HCT116 (cell line): ENCODE measurements around the gene NOXA1. TPM values are rescaled to one million over a fixed set of nuclear protein-coding genes. Genes with fewer than 3 reads are reported as not detected.

Experiments used
- ATAC-seq: fragments of 200-7000 bp; cut with Tn5 transposase; 2 replicates; pipeline ENCODE4 v1.9.1; 2020; ENCODE audit warnings: mild to moderate bottlenecking, moderate library complexity
- BruUV-seq: library from RNA; stranded (reverse); fragments of 400-500 nt; replicated peaks from 2 replicates; lab custom pipeline; 2021; lab: Mats Ljungman, UMichigan
- CTCF ChIA-PET: fragments of 300-600 bp; sonication (Branson Sonifier 250); formaldehyde crosslinking; loops from one replicate; lab custom pipeline; 2021; ENCODE audit warnings: antibody characterized with exemption; lab: Charles Lee
- POLR2A ChIA-PET: fragments of 300-600, 350-600 bp; sonication (Branson Sonifier 250); formaldehyde crosslinking; loops from one replicate; lab custom pipeline; 2021; ENCODE audit warnings: antibody characterized with exemption; lab: Charles Lee
- RAD21 ChIA-PET, 2 experiments: fragments of 300-600 bp; sonication (Branson Sonifier 250); formaldehyde crosslinking; loops; one replicate each; lab custom pipeline; 2023; ENCODE audit warnings: low total read pairs in 2 of 2; ENCODE audit not compliant: uncharacterized antibody in 2 of 2, unreplicated experiment in 2 of 2, low non-redundant PET in 1 of 2; lab: Charles Lee
- DNase-seq: peaks from one replicate; pipeline ENCODE4 v3.0.0-alpha.2; 2010; ENCODE audit warnings: low read depth, low spot score
- H2AFZ ChIP-seq: fragments of 200-600 bp; shearing (Covaris generic), sonication (generic); 2 replicates; pipeline ENCODE4 v1.6.1; 2017; ENCODE audit warnings: low read depth, mixed run types, mixed read lengths, antibody characterized with exemption, low read length; ENCODE audit not compliant: poor library complexity, severe bottlenecking
- H3K27ac ChIP-seq: 2 replicates; pipeline ENCODE4 v1.5.1; 2012; ENCODE audit warnings: low read depth, low read length
- H3K27me3 ChIP-seq: fragments of 200-600 bp; sonication (generic); 2 replicates; pipeline ENCODE4 v1.6.1; 2016; ENCODE audit warnings: mixed run types, low read length, mixed read lengths; ENCODE audit not compliant: insufficient read depth
- H3K36me3 ChIP-seq, 2 experiments: fragments of 200-500 bp in 1 of 2; fragments of 200-600 bp in 1 of 2; sonication (Bioruptor generic) in 1 of 2; sonication (generic) in 1 of 2; 2 replicates each; pipeline versions ENCODE4 v1.5.1 to v1.6.1; 2014 to 2016; ENCODE audit warnings: low read length in 2 of 2, inconsistent platforms in 1 of 2, mixed read lengths in 1 of 2, mixed run types in 1 of 2; ENCODE audit not compliant: insufficient read depth in 2 of 2, control insufficient read depth in 1 of 2
- H3K4me1 ChIP-seq, 2 experiments: fragments of 200-600 bp in 1 of 2; sonication (generic) in 1 of 2; 2 replicates each; pipeline versions ENCODE4 v1.5.1 to v1.6.1; 2012 to 2017; ENCODE audit warnings: low read length in 2 of 2, inconsistent platforms in 1 of 2, mild to moderate bottlenecking in 1 of 2, mixed read lengths in 1 of 2, mixed run types in 1 of 2, moderate library complexity in 1 of 2; ENCODE audit not compliant: insufficient read depth in 2 of 2, control insufficient read depth in 1 of 2
- H3K4me2 ChIP-seq: fragments of 200-600 bp; sonication (generic); 2 replicates; pipeline ENCODE4 v1.6.1; 2017; ENCODE audit warnings: mixed run types, low read length, mixed read lengths
- H3K4me3 ChIP-seq, 2 experiments: fragments of 200-600 bp in 1 of 2; sonication (generic) in 1 of 2; replicated peaks in 1 of 2; 2 replicates each; pipeline ENCODE4 v1.5.1; 2011 to 2016; ENCODE audit warnings: low read length in 2 of 2, control low read depth in 1 of 2, low read depth in 1 of 2, mild to moderate bottlenecking in 1 of 2, mixed read lengths in 1 of 2, mixed run types in 1 of 2
- H3K79me2 ChIP-seq: fragments of 200-600 bp; sonication (generic); 2 replicates; pipeline ENCODE4 v1.6.1; 2017; ENCODE audit warnings: mild to moderate bottlenecking, mixed run types, low read length, moderate library complexity, mixed read lengths; ENCODE audit not compliant: insufficient read depth
- H3K9ac ChIP-seq: fragments of 200-600 bp; sonication (generic); 2 replicates; pipeline ENCODE4 v1.6.1; 2016; ENCODE audit warnings: low read length, mixed read lengths
- H3K9me2 ChIP-seq: fragments of 200-600 bp; sonication (generic), shearing (Covaris generic); 2 replicates; pipeline ENCODE4 v1.6.1; 2017; ENCODE audit warnings: mixed run types, mild to moderate bottlenecking, moderate library complexity; ENCODE audit not compliant: insufficient read depth
- H3K9me3 ChIP-seq, 2 experiments: fragments of 200-500 bp in 1 of 2; fragments of 200-600 bp in 1 of 2; sonication (Bioruptor generic) in 1 of 2; sonication (generic) in 1 of 2; 2 replicates each; pipeline ENCODE4 v1.6.1; 2014 to 2017; ENCODE audit warnings: low read length in 2 of 2, mixed read lengths in 2 of 2, inconsistent platforms in 1 of 2, low read depth in 1 of 2, mild to moderate bottlenecking in 1 of 2, mixed run types in 1 of 2, moderate library complexity in 1 of 2; ENCODE audit not compliant: control insufficient read depth in 1 of 2, insufficient read depth in 1 of 2
- H4K20me1 ChIP-seq: fragments of 200-600 bp; sonication (generic), shearing (Covaris generic); 2 replicates; pipeline ENCODE4 v1.6.1; 2017; ENCODE audit warnings: mixed run types, mild to moderate bottlenecking, moderate library complexity; ENCODE audit not compliant: insufficient read depth
- ELF1 ChIP-seq: IDR thresholded peaks from 2 replicates; pipeline ENCODE4 v1.6.1; 2012; ENCODE audit warnings: low read depth, borderline replicate concordance
- EZH2phosphoT487 ChIP-seq: fragments of 200-600 bp; IDR thresholded peaks from 2 replicates; pipeline ENCODE4 v1.6.1; 2018; ENCODE audit warnings: antibody characterized with exemption, borderline replicate concordance
- REST ChIP-seq: IDR thresholded peaks from 2 replicates; pipeline ENCODE4 v1.6.1; 2012; ENCODE audit warnings: low read depth
- SP1 ChIP-seq: IDR thresholded peaks from 2 replicates; pipeline ENCODE4 v1.6.1; 2012; ENCODE audit warnings: low read depth
- TCF7L2 ChIP-seq: IDR thresholded peaks from 2 replicates; pipeline ENCODE4 v1.7.0; 2011; ENCODE audit warnings: borderline replicate concordance, inconsistent platforms; ENCODE audit not compliant: insufficient read depth, insufficient read length; ENCODE audit errors: extremely low read depth
- ZFX ChIP-seq: fragments of 450-650 bp; IDR thresholded peaks from 2 replicates; pipeline ENCODE4 v1.6.1; 2017
- intact Hi-C: fragments of 100-400 bp; cut with micrococcal nuclease; formaldehyde crosslinking; loops from 2 replicates; pipeline ENCODE4 v1.10.0; 2022
- total RNA-seq: library from RNA; stranded (reverse); gene quantifications from one replicate; pipeline ENCODE4 v1.2.1, GENCODE V29; 2021; ENCODE audit not compliant: unreplicated experiment
- TF ChIP-seq, protein P1 (sequence below): IDR thresholded peaks from 2 replicates; pipeline ENCODE4 v1.6.1; 2011; ENCODE audit warnings: mild to moderate bottlenecking, low read length, moderate library complexity; ENCODE audit not compliant: insufficient replicate concordance; ENCODE audit errors: extremely low read depth

Gene NOXA1
- total RNA-seq, 1 experiment from 2014 or later = 13.2 TPM

- no peaks in the 10 kb centered on the region; a peak in 1 of 4 replicates for H3K36me3 ChIP-seq
- no peak for TF ChIP-seq REST
- no peak for TF ChIP-seq ELF1
- no peak for TF ChIP-seq TCF7L2
- TF ChIP-seq, protein P1, sequence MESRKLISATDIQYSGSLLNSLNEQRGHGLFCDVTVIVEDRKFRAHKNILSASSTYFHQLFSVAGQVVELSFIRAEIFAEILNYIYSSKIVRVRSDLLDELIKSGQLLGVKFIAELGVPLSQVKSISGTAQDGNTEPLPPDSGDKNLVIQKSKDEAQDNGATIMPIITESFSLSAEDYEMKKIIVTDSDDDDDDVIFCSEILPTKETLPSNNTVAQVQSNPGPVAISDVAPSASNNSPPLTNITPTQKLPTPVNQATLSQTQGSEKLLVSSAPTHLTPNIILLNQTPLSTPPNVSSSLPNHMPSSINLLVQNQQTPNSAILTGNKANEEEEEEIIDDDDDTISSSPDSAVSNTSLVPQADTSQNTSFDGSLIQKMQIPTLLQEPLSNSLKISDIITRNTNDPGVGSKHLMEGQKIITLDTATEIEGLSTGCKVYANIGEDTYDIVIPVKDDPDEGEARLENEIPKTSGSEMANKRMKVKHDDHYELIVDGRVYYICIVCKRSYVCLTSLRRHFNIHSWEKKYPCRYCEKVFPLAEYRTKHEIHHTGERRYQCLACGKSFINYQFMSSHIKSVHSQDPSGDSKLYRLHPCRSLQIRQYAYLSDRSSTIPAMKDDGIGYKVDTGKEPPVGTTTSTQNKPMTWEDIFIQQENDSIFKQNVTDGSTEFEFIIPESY = no peak
- no peak for TF ChIP-seq EZH2phosphoT487
- TF ChIP-seq ZFX = peak; percentile 47; the same call in 1 of the 2 replicates
- TF ChIP-seq SP1 = no peak
- ATAC-seq (peak; percentile 52), DNase-seq (no peak)
- BruUV-seq = no TSS peak
- H4K20me1 ChIP-seq = no peaks in the 10 kb centered on the region
- H3K4me1 ChIP-seq = peaks cover 21 to 34% of the 10 kb centered on the region in 2 experiments
- H3K27me3 ChIP-seq = no peaks in the 10 kb centered on the region
- peak overlapping the region; percentile 92 for H3K9ac ChIP-seq
- ChIA-PET POLR2A (interaction anchor here (0.6 to 2.1 kb wide), 3 partner anchors 11 to 305 kb away, joined by 3 to 10 read pairs (median 3); no protein-coding TSS in a partner anchor), RAD21 (interaction anchor here in 1 of 2 experiments (1.3 kb wide), 1 partner anchor 137 kb away, joined by 5 read pairs; no protein-coding TSS in a partner anchor), CTCF (interaction anchor here (1.0 to 2.1 kb wide), 9 partner anchors 12 to 189 kb away, joined by 3 to 10 read pairs (median 7); partner anchors contain the start of gene NRARP)
- H3K4me2 ChIP-seq = peak overlapping the region; percentile 100
- peaks cover 34% of the 10 kb centered on the region for H3K79me2 ChIP-seq
- H3K4me3 ChIP-seq = peak overlapping the region; percentile 74 to 79
- peak overlapping the region; percentile 99 for H3K27ac ChIP-seq
- intact Hi-C loops = loop anchor here (5.0 kb wide), 1 partner anchor 131 kb away; no protein-coding TSS in a partner anchor
- H2AFZ ChIP-seq = no peak overlapping the region
- no peaks in the 10 kb centered on the region for H3K9me2 ChIP-seq
- H3K9me3 ChIP-seq = no peaks in the 10 kb centered on the region
Observed at GRCh38 chr9:137423514-137424291, 510 bp downstream of the NOXA1 start.
